H1 (cell line): ENCODE data around the gene CAT. TPM values are rescaled to one million over a fixed set of nuclear protein-coding genes. Genes with fewer than 3 reads are reported as not detected.

ENCODE experiments used
- CTCF ChIA-PET: fragments of 300-600 bp; sonication (Branson Sonifier 250); formaldehyde crosslinking; loops from one replicate; lab custom pipeline; 2021; ENCODE audit not compliant: partially characterized antibody; lab: Charles Lee
- POLR2A ChIA-PET: fragments of 300-600 bp; sonication (Branson Sonifier 250); formaldehyde crosslinking; loops from one replicate; lab custom pipeline; 2021; ENCODE audit warnings: inconsistent platforms; ENCODE audit not compliant: partially characterized antibody; lab: Charles Lee
- DNase-seq, 2 experiments: peaks; one replicate each; pipeline versions ENCODE4 v3.0.0 to v3.0.0-alpha.2; 2010 to 2022; ENCODE audit warnings: low spot score in 2 of 2, low read depth in 1 of 2, mixed read lengths in 1 of 2
- FAIRE-seq: peaks from 2 replicates; lab custom pipeline; 2011; peaks lifted over from hg19 to GRCh38; lab: Jason Lieb, UNC
- H2AFZ ChIP-seq: 2 replicates; pipeline ENCODE4 v1.8.1; 2012; ENCODE audit warnings: low read length, inconsistent platforms
- H2AK5ac ChIP-seq: 2 replicates; pipeline ENCODE4 v1.6.1; 2013; ENCODE audit warnings: low read depth, low read length
- H2BK120ac ChIP-seq: replicated peaks from 2 replicates; pipeline ENCODE3; 2013; ENCODE audit warnings: low read depth, low read length, inconsistent platforms
- H2BK12ac ChIP-seq: 2 replicates; pipeline ENCODE4 v1.6.1; 2013; ENCODE audit warnings: low read depth, low read length
- H2BK15ac ChIP-seq: 2 replicates; pipeline ENCODE4 v1.6.1; 2013; ENCODE audit warnings: low read length
- H2BK20ac ChIP-seq: 2 replicates; pipeline ENCODE4 v1.6.1; 2013; ENCODE audit warnings: low read length
- H2BK5ac ChIP-seq: 2 replicates; pipeline ENCODE4 v1.6.1; 2013; ENCODE audit warnings: low read depth, low read length
- H3K14ac ChIP-seq: 2 replicates; pipeline ENCODE4 v1.6.1; 2013; ENCODE audit warnings: inconsistent platforms; ENCODE audit not compliant: insufficient read length
- H3K18ac ChIP-seq: 2 replicates; pipeline ENCODE4 v1.6.1; 2013; ENCODE audit warnings: low read length; ENCODE audit errors: extremely low read depth
- H3K23ac ChIP-seq: 2 replicates; pipeline ENCODE4 v1.6.1; 2013; ENCODE audit warnings: inconsistent platforms; ENCODE audit not compliant: insufficient read length
- H3K23me2 ChIP-seq: 2 replicates; pipeline ENCODE4 v1.6.1; 2013; ENCODE audit warnings: low read depth, low read length
- H3K27ac ChIP-seq: 2 replicates; pipeline ENCODE4 v1.6.1; 2011; ENCODE audit warnings: low read depth, low read length, inconsistent platforms
- H3K27me3 ChIP-seq, 4 experiments: replicated peaks in 1 of 4; 1 replicate in 1 of 4; 2 replicates in 3 of 4; pipeline versions ENCODE4 v1.6.1 to v1.8.1; 2011 to 2013; ENCODE audit warnings: low read length in 3 of 4, mild to moderate bottlenecking in 3 of 4, inconsistent platforms in 2 of 4, mixed read lengths in 2 of 4, moderate library complexity in 1 of 4; ENCODE audit not compliant: control insufficient read depth in 3 of 4, insufficient read depth in 3 of 4; ENCODE audit errors: extremely low read depth in 1 of 4
- H3K36me3 ChIP-seq, 4 experiments: 2 replicates each; pipeline versions ENCODE4 v1.6.1 to v1.8.1; 2011 to 2013; ENCODE audit warnings: mild to moderate bottlenecking in 4 of 4, low read length in 3 of 4, moderate library complexity in 2 of 4, control low read depth in 1 of 4, inconsistent platforms in 1 of 4; ENCODE audit not compliant: insufficient read depth in 4 of 4, control insufficient read depth in 2 of 4
- H3K4ac ChIP-seq: replicated peaks from 2 replicates; pipeline ENCODE3; 2013; ENCODE audit warnings: low read length, low read depth, mixed read lengths, inconsistent platforms; ENCODE audit not compliant: insufficient read length
- H3K4me1 ChIP-seq, 4 experiments: replicated peaks in 1 of 4; 1 replicate in 1 of 4; 2 replicates in 3 of 4; pipeline versions ENCODE4 v1.6.1 to v1.8.1; 2011 to 2013; ENCODE audit warnings: low read length in 3 of 4, inconsistent platforms in 2 of 4, mixed read lengths in 1 of 4; ENCODE audit not compliant: insufficient read depth in 4 of 4, control insufficient read depth in 3 of 4
- H3K4me2 ChIP-seq, 2 experiments: 2 replicates each; pipeline versions ENCODE4 v1.6.1 to v1.8.1; 2011 to 2013; ENCODE audit warnings: low read depth in 2 of 2, low read length in 2 of 2, control low read depth in 1 of 2, inconsistent platforms in 1 of 2, mild to moderate bottlenecking in 1 of 2; ENCODE audit not compliant: insufficient read depth in 1 of 2
- H3K4me3 ChIP-seq, 4 experiments: fragments of 200-600, 300-600 bp in 1 of 4; sonication (generic), shearing (Covaris generic), sonication (Bioruptor Twin) in 1 of 4; 2 replicates each; pipeline versions ENCODE4 v1.5.1 to v1.8.1; 2011 to 2016; ENCODE audit warnings: low read length in 4 of 4, low read depth in 3 of 4, control low read depth in 2 of 4, inconsistent platforms in 2 of 4, mild to moderate bottlenecking in 2 of 4, mixed read lengths in 1 of 4, moderate library complexity in 1 of 4; ENCODE audit not compliant: insufficient read depth in 2 of 4; ENCODE audit errors: extremely low read depth in 1 of 4
- H3K56ac ChIP-seq: replicated peaks from 2 replicates; pipeline ENCODE3; 2013; ENCODE audit warnings: low read depth, mild to moderate bottlenecking, mixed read lengths, low read length, inconsistent platforms; ENCODE audit not compliant: insufficient read length
- H3K79me1 ChIP-seq: 2 replicates; pipeline ENCODE4 v1.6.1; 2013; ENCODE audit warnings: low read depth, low read length, control low read depth
- H3K79me2 ChIP-seq, 2 experiments: 2 replicates each; pipeline versions ENCODE4 v1.6.1 to v1.8.1; 2012 to 2013; ENCODE audit warnings: low read length in 2 of 2, mild to moderate bottlenecking in 2 of 2, inconsistent platforms in 1 of 2; ENCODE audit not compliant: insufficient read depth in 2 of 2, control insufficient read depth in 1 of 2
- H3K9ac ChIP-seq, 4 experiments: replicated peaks in 1 of 4; 1 replicate in 1 of 4; 2 replicates in 3 of 4; pipeline versions ENCODE4 v1.6.1 to v1.8.1; 2011 to 2013; ENCODE audit warnings: low read depth in 3 of 4, low read length in 3 of 4, control low read depth in 2 of 4, mild to moderate bottlenecking in 2 of 4, moderate library complexity in 2 of 4, inconsistent platforms in 1 of 4; ENCODE audit errors: extremely low read depth in 1 of 4
- H3K9me3 ChIP-seq, 2 experiments: 2 replicates each; pipeline versions ENCODE4 v1.6.1 to v1.8.1; 2012 to 2013; ENCODE audit warnings: mild to moderate bottlenecking in 2 of 2, moderate library complexity in 2 of 2, control low read depth in 1 of 2, inconsistent platforms in 1 of 2, low read depth in 1 of 2, low read length in 1 of 2, mixed read lengths in 1 of 2; ENCODE audit not compliant: insufficient read depth in 2 of 2
- H4K20me1 ChIP-seq, 2 experiments: replicated peaks in 1 of 2; 2 replicates each; pipeline versions ENCODE3 to v1.8.1; 2011 to 2013; ENCODE audit warnings: inconsistent platforms in 2 of 2, low read length in 2 of 2, mild to moderate bottlenecking in 1 of 2; ENCODE audit not compliant: insufficient read depth in 2 of 2, control insufficient read depth in 1 of 2
- H4K5ac ChIP-seq: 2 replicates; pipeline ENCODE4 v1.6.1; 2013; ENCODE audit warnings: low read length, low read depth, mixed read lengths, inconsistent platforms; ENCODE audit not compliant: insufficient read length
- H4K8ac ChIP-seq: 2 replicates; pipeline ENCODE4 v1.8.0; 2013; ENCODE audit warnings: mild to moderate bottlenecking, moderate library complexity, low read length, inconsistent platforms; ENCODE audit not compliant: insufficient read depth; ENCODE audit errors: extremely low read depth
- H4K91ac ChIP-seq: replicated peaks from 2 replicates; pipeline ENCODE3; 2013; ENCODE audit warnings: low read length, mixed read lengths, inconsistent platforms; ENCODE audit not compliant: insufficient read length
- CBX5 ChIP-seq: fragments of 300-800, 300-1000 bp; sonication (generic); IDR thresholded peaks from 2 replicates; pipeline ENCODE4 v1.7.1; 2016; ENCODE audit warnings: antibody characterized with exemption, low read length, low read depth
- KDM4A ChIP-seq: IDR thresholded peaks from one replicate; pipeline ENCODE4 v1.7.1; 2012; ENCODE audit warnings: low read depth, mild to moderate bottlenecking, moderate library complexity, low read length, inconsistent platforms; ENCODE audit not compliant: severe bottlenecking
- KDM5A ChIP-seq: fragments of 200-600 bp; IDR thresholded peaks from 2 replicates; pipeline ENCODE4 v1.7.1; 2012; ENCODE audit warnings: mild to moderate bottlenecking, low read length, inconsistent platforms, mixed read lengths
- SAP30 ChIP-seq: fragments of 300-600 bp; sonication (generic); IDR thresholded peaks from 2 replicates; pipeline ENCODE4 v1.7.1; 2012; ENCODE audit warnings: low read length, moderate library complexity, mild to moderate bottlenecking, inconsistent platforms; ENCODE audit not compliant: insufficient read depth, insufficient replicate concordance
- SP2 ChIP-seq: IDR thresholded peaks from 2 replicates; pipeline ENCODE4 v1.6.1; 2012; ENCODE audit warnings: mild to moderate bottlenecking, low read length, inconsistent platforms
- TBP ChIP-seq: IDR thresholded peaks from 2 replicates; pipeline ENCODE4 v1.6.1; 2011; ENCODE audit warnings: low read depth, low read length, improper control_type of control experiment
- WGBS, 2 experiments: shearing (Covaris generic) in 1 of 2; methylation state at CpG; one replicate each; pipeline versions ENCODE4 v1.1.6 to v1.1.7; 2013 to 2015; ENCODE audit warnings: low lambda C conversion rate in 2 of 2, mixed read lengths in 2 of 2, inconsistent platforms in 1 of 2, low coverage in 1 of 2, missing lambda C conversion rate in 1 of 2; ENCODE audit not compliant: insufficient replicate concordance in 2 of 2, insufficient coverage in 1 of 2, insufficient read length in 1 of 2; ENCODE audit errors: extremely low coverage in 1 of 2, missing lambda C conversion rate in 1 of 2; 5-methylcytosine and 5-hydroxymethylcytosine counted together
- polyA plus RNA-seq, 7 experiments: library from polyadenylated mRNA; depleted of rRNA in 3 of 7; stranded (reverse) in 5 of 7; unstranded in 2 of 7; fragments of >200 nt in 5 of 7; fragments of 200-250 nt in 2 of 7; gene quantifications; 1 replicate in 5 of 7; 2 replicates in 1 of 7; 4 replicates in 1 of 7; pipeline versions ENCODE4 v1.2.1 to v1.2.3, GENCODE V29; 2011 to 2013; ENCODE audit warnings: missing spikeins in 2 of 7, mixed read lengths in 2 of 7
- total RNA-seq: library from RNA; stranded (reverse); fragmentation: NEBNext Ultra II Directional; extraction: Animal tissue kit (Norgen Biotek cat#: 25700); gene quantifications from 2 replicates; pipeline ENCODE4 v1.2.1, GENCODE V29; 2021

The CAT gene
- total and polyA plus RNA-seq, 2 of the 8 experiments (the other 6 are each of a cell fraction or from before 2014, with no cell fraction given): 9.6 to 15.0 TPM

GRCh38 chr11:34501500-34501899, 62.8 kb downstream of the CAT start:
- Histone ChIP-seq H4K5ac (no peak overlapping the region), H3K14ac (no peak overlapping the region), H3K79me2 (no peaks in the 10 kb centered on the region), H4K20me1 (no peaks in the 10 kb centered on the region), H3K4ac (no peak overlapping the region), H2AK5ac (no peak overlapping the region), H4K91ac (no peak overlapping the region), H2BK12ac (no peak overlapping the region), H2BK5ac (no peak overlapping the region), H2BK20ac (no peak overlapping the region), H2BK120ac (no peak overlapping the region), H3K4me1 (no peaks in the 10 kb centered on the region), H3K27me3 (no peaks in the 10 kb centered on the region), H2BK15ac (no peak overlapping the region), H3K4me2 (no peak overlapping the region), H3K23ac (no peak overlapping the region), H3K27ac (no peak overlapping the region), H3K9me3 (no peaks in the 10 kb centered on the region), H3K56ac (no peak overlapping the region), H3K23me2 (no peaks in the 10 kb centered on the region), H4K8ac (no peak overlapping the region), H3K4me3 (no peak overlapping the region), H2AFZ (no peak overlapping the region), H3K9ac (no peak overlapping the region), H3K79me1 (no peaks in the 10 kb centered on the region), H3K18ac (no peak overlapping the region), H3K36me3 (no peaks in the 10 kb centered on the region)
- 87% methylated on average over 4 of the region's 4 CpGs; no CpG with 5 or more reads in 1 of the 2 experiments for WGBS, 2 experiments
- ChIA-PET CTCF (interaction anchor here (1.0 to 5.7 kb wide), 4 partner anchors 9 to 41 kb away, joined by 3 to 46 read pairs (median 12); partner anchors contain the start of gene ELF5), POLR2A (no interaction called here)
- DNase-seq (no peak), FAIRE-seq (no peak)
- TF ChIP-seq CBX5: no peak
- TF ChIP-seq TBP: no peak
- no peak for TF ChIP-seq SAP30
- TF ChIP-seq KDM5A: no peak
- no peak for TF ChIP-seq SP2
- TF ChIP-seq KDM4A: no peak
